Stimulated activated CD4-positive, alpha-beta T cell treated with anti-CD3 and anti-CD28 coated beads, TNF-alpha, amount 100 ng/mL, for 4 hours (primary cell): ENCODE results near the gene KIF26B.

Experiments
- DNase-seq, 3 experiments: peaks; one replicate each; pipeline ENCODE4 v3.0.0-alpha.2; 2020; ENCODE audit warnings: low read depth in 3 of 3

KIF26B gene

GRCh38 chr1:245207801-245208200 lies 53.0 kb downstream of the KIF26B start:
- DNase-seq, result no peak

GRCh38 chr1:245209658-245210435 lies 55.1 kb downstream of the KIF26B start:
- DNase-seq, result no peak

- no peak for DNase-seq
Measured at GRCh38 chr1:245211035-245211749, 56.4 kb downstream of the KIF26B start.

GRCh38 chr1:245211761-245212160 lies 57.0 kb downstream of the KIF26B start:
- DNase-seq, result no peak

- DNase-seq, result no peak
Measured at GRCh38 chr1:245212221-245212710, 57.5 kb downstream of the KIF26B start.

- no peak for DNase-seq
Measured at GRCh38 chr1:245213066-245213831, 58.5 kb downstream of the KIF26B start.

- DNase-seq, result no peak
Measured at GRCh38 chr1:245215071-245215470, 60.3 kb downstream of the KIF26B start.

GRCh38 chr1:245216366-245217115 lies 61.8 kb downstream of the KIF26B start:
- DNase-seq, result no peak

GRCh38 chr1:245217853-245218608 lies 63.2 kb downstream of the KIF26B start:
- DNase-seq, result no peak

GRCh38 chr1:245220381-245220985 lies 65.7 kb downstream of the KIF26B start:
- no peak for DNase-seq

- DNase-seq, result no peak
Measured at GRCh38 chr1:245221805-245222204, 67.0 kb downstream of the KIF26B start.

GRCh38 chr1:245222931-245223595 lies 68.3 kb downstream of the KIF26B start:
- no peak for DNase-seq

GRCh38 chr1:245225322-245226202 lies 70.8 kb downstream of the KIF26B start:
- no peak for DNase-seq

- no peak for DNase-seq
Measured at GRCh38 chr1:245226203-245226499, 71.4 kb downstream of the KIF26B start.

GRCh38 chr1:245229051-245229450 lies 74.3 kb downstream of the KIF26B start:
- DNase-seq, result no peak

- DNase-seq, result no peak
Measured at GRCh38 chr1:245232931-245233330, 78.1 kb downstream of the KIF26B start.

GRCh38 chr1:245234217-245235081 lies 79.7 kb downstream of the KIF26B start:
- DNase-seq, result no peak

- no peak for DNase-seq
Measured at GRCh38 chr1:245235156-245235555, 80.4 kb downstream of the KIF26B start.
